Activated CD4-positive, CD25-positive, alpha-beta regulatory T cell treated with anti-CD3 and anti-CD28 coated beads, Interleukin-2, amount 50 U/mL, for 16 hours (primary cell): Measurements from ENCODE around the gene CTBP1.

Experiments used
- DNase-seq: peaks from one replicate; pipeline ENCODE4 v3.0.0-alpha.2; 2020; ENCODE audit warnings: low read depth, low spot score

The CTBP1 gene

GRCh38 chr4:1283711-1284110 is 34.8 kb upstream of the CTBP1 start:
- no peak for DNase-seq

GRCh38 chr4:1279253-1279652 is 30.3 kb upstream of the CTBP1 start:
- DNase-seq: no peak

GRCh38 chr4:1277667-1278665 is 29.0 kb upstream of the CTBP1 start:
- no peak for DNase-seq

GRCh38 chr4:1276984-1277383 is 28.1 kb upstream of the CTBP1 start:
- DNase-seq: no peak

- no peak for DNase-seq
Observed at GRCh38 chr4:1274871-1275270, 25.9 kb upstream of the CTBP1 start.

GRCh38 chr4:1271686-1272085 is 22.8 kb upstream of the CTBP1 start:
- DNase-seq: no peak

- no peak for DNase-seq
Observed at GRCh38 chr4:1269209-1269608, 20.3 kb upstream of the CTBP1 start.

GRCh38 chr4:1266881-1267763 is 18.2 kb upstream of the CTBP1 start:
- no peak for DNase-seq

- DNase-seq: no peak
Observed at GRCh38 chr4:1265351-1265750, 16.4 kb upstream of the CTBP1 start.

GRCh38 chr4:1264942-1265341 is 16.0 kb upstream of the CTBP1 start:
- no peak for DNase-seq

GRCh38 chr4:1261107-1261928 is 12.4 kb upstream of the CTBP1 start:
- DNase-seq: no peak

- no peak for DNase-seq
Observed at GRCh38 chr4:1260418-1261106, 11.6 kb upstream of the CTBP1 start.

GRCh38 chr4:1259966-1260365 is 11.0 kb upstream of the CTBP1 start:
- DNase-seq: no peak

GRCh38 chr4:1258457-1258856 is 9.5 kb upstream of the CTBP1 start:
- DNase-seq: no peak

- no peak for DNase-seq
Observed at GRCh38 chr4:1255699-1256098, 6.8 kb upstream of the CTBP1 start.

GRCh38 chr4:1255151-1255550 is 6.2 kb upstream of the CTBP1 start:
- no peak for DNase-seq

GRCh38 chr4:1253831-1254230 is 4.9 kb upstream of the CTBP1 start:
- no peak for DNase-seq

GRCh38 chr4:1252928-1253492 is 4.1 kb upstream of the CTBP1 start:
- DNase-seq: no peak

- DNase-seq: no peak
Observed at GRCh38 chr4:1251773-1252066, 2.8 kb upstream of the CTBP1 start.

- DNase-seq: no peak
Observed at GRCh38 chr4:1250921-1251772, 2.2 kb upstream of the CTBP1 start.
